Colonic mucosa (tissue), 4 donors: ENCODE measurements around the gene OR51V1. TPM values are rescaled to one million over a fixed set of nuclear protein-coding genes. Genes with fewer than 3 reads are reported as not detected.
"Not testable (repeated sequence)": the region's sequence is repeated elsewhere in the genome, so short reads cannot be mapped to it uniquely, and the experiment has no call there.

ENCODE experiments used
- DNase-seq: peaks from one replicate; pipeline ENCODE4 v3.0.0-alpha.2; 2020
- H3K27ac ChIP-seq: fragments of 200-600 bp; one replicate; pipeline ENCODE4 v1.8.0; 2021
- H3K27me3 ChIP-seq: fragments of 200-600 bp; one replicate; pipeline ENCODE4 v1.8.0; 2021
- H3K36me3 ChIP-seq: fragments of 200-600 bp; one replicate; pipeline ENCODE4 v1.8.0; 2021
- H3K4me1 ChIP-seq: fragments of 200-600 bp; one replicate; pipeline ENCODE4 v1.8.0; 2021; ENCODE audit warnings: mild to moderate bottlenecking
- H3K4me3 ChIP-seq: fragments of 200-600 bp; one replicate; pipeline ENCODE4 v1.8.0; 2021
- H3K9ac ChIP-seq, 2 donors: one replicate each; pipeline ENCODE4 v1.7.0; 2013; ENCODE audit warnings: control low read depth in 2 of 2, low read depth in 2 of 2, low read length in 2 of 2
- H3K9me3 ChIP-seq: fragments of 200-600 bp; one replicate; pipeline ENCODE4 v1.8.0; 2021
- intact Hi-C: fragments of 100-400 bp; cut with DNase I; formaldehyde crosslinking; loops from one replicate; pipeline ENCODE4 v1.14.1; 2022
- total RNA-seq, 2 donors: library from RNA; stranded (reverse); fragmentation: NEBNext Ultra II Directional in 1 of 2; extraction: Animal tissue kit (Norgen Biotek cat#: 25700) in 1 of 2; gene quantifications; one replicate each; pipeline ENCODE4 v1.2.1, GENCODE V29; 2021
- TF ChIP-seq, protein P1 (sequence below): fragments of 200-600 bp; IDR thresholded peaks from one replicate; pipeline ENCODE4 v1.8.0; 2022; ENCODE audit warnings: antibody characterized with exemption, mild to moderate bottlenecking
- donor health status: healthy.
- donor health status: DM: no; HTN: no; CAD: no.
- donor health status: DM: no; HTN: no; CAD: no.

Gene OR51V1, protein sequence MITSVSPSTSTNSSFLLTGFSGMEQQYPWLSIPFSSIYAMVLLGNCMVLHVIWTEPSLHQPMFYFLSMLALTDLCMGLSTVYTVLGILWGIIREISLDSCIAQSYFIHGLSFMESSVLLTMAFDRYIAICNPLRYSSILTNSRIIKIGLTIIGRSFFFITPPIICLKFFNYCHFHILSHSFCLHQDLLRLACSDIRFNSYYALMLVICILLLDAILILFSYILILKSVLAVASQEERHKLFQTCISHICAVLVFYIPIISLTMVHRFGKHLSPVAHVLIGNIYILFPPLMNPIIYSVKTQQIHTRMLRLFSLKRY
- total RNA-seq, result not detected

- no peak within 1 kb of the TSS for H3K27ac ChIP-seq
- TF ChIP-seq, protein P1, sequence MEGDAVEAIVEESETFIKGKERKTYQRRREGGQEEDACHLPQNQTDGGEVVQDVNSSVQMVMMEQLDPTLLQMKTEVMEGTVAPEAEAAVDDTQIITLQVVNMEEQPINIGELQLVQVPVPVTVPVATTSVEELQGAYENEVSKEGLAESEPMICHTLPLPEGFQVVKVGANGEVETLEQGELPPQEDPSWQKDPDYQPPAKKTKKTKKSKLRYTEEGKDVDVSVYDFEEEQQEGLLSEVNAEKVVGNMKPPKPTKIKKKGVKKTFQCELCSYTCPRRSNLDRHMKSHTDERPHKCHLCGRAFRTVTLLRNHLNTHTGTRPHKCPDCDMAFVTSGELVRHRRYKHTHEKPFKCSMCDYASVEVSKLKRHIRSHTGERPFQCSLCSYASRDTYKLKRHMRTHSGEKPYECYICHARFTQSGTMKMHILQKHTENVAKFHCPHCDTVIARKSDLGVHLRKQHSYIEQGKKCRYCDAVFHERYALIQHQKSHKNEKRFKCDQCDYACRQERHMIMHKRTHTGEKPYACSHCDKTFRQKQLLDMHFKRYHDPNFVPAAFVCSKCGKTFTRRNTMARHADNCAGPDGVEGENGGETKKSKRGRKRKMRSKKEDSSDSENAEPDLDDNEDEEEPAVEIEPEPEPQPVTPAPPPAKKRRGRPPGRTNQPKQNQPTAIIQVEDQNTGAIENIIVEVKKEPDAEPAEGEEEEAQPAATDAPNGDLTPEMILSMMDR, result no peak
- H3K27me3 ChIP-seq, result no peaks in the 10 kb centered on the region
- intact Hi-C loops, result no loop called here
- no peak within 1 kb of the TSS for H3K4me3 ChIP-seq
- no peak within 1 kb of the TSS for H3K9ac ChIP-seq
- no peak for DNase-seq
- H3K36me3 ChIP-seq, result no peaks in the 10 kb centered on the region
- no peaks in the 10 kb centered on the region for H3K4me1 ChIP-seq
- H3K9me3 ChIP-seq, result no peaks in the 10 kb centered on the region
These were observed at the start of gene OR51V1 for GRCh38 chr11:5200582-5200981. Gene OR51V1, minus strand, starts transcription at chr11:5200682. Its CDS starts 0 bp downstream, at chr11:5200682.

DNA sequence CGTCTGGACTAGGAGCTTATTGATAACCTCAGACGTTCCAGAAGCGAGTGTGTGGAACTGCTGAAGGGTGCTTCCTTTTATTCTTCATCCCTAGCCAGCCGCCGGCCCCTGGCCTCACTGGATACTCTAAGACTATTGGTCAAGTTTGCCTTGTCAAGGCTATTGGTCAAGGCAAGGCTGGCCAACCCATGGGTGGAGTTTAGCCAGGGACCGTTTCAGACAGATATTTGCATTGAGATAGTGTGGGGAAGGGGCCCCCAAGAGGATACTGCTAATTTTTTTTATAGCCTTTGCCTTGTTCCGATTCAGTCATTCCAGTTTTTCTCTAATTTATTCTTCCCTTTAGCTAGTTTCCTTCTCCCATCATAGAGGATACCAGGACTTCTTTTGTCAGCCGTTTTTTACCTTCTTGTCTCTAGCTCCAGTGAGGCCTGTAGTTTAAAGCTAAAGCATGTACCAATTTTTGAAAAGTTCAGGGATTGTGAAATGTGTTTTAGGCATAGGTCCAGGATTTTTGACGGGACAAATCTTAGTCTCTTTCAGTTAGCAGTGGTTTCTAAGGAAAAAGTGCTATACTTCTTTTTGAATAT, 49.4 kb upstream of the OR51V1 start, which contains the start of gene HBG1:
Gene HBG1 (minus strand): TSS at position 51 of the 590 bp plus-strand sequence. CDS start 53 bp downstream, outside the sequence.
- H3K36me3 ChIP-seq, intact Hi-C loops, DNase-seq: not testable (repeated sequence)

DNA sequence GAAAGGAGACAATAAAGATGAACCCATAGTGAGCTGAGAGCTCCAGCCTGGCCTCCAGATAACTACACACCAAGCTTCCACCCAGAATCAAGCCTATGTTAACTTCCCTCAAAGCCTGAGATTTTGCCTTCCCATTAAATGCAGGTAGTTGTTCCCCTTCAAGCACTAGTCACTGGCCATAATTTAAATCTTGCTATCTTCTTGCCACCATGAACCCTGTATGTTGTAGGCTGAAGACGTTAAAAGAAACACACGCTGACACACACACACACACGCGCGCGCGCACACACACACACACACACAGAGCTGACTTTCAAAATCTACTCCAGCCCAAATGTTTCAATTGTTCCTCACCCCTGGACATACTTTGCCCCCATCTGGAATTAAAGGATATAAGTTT, 48.0 kb upstream of the OR51V1 start:
- not testable (repeated sequence) for DNase-seq, H3K4me3 ChIP-seq

More for the DNA sequence above, 49.4 kb upstream of the OR51V1 start, which contains the start of gene HBG1:
- not testable (repeated sequence) for H3K4me1 ChIP-seq, H3K9me3 ChIP-seq, H3K9ac ChIP-seq, H3K27me3 ChIP-seq, H3K4me3 ChIP-seq, H3K27ac ChIP-seq

GRCh38 chr11:5247472-5248192, 47.1 kb upstream of the OR51V1 start:
- intact Hi-C loops, result no loop called here
- Histone ChIP-seq H3K4me1 (no peaks in the 10 kb centered on the region), H3K27ac (no peak overlapping the region), H3K9me3 (no peaks in the 10 kb centered on the region), H3K27me3 (no peaks in the 10 kb centered on the region), H3K4me3 (no peak overlapping the region), H3K36me3 (no peaks in the 10 kb centered on the region), H3K9ac (no peak overlapping the region)
- TF ChIP-seq, protein P1, result no peak
- DNase-seq, result no peak

More for the DNA sequence above, 48.0 kb upstream of the OR51V1 start:
- H3K4me1 ChIP-seq, H3K27me3 ChIP-seq, H3K36me3 ChIP-seq, H3K9me3 ChIP-seq, H3K27ac ChIP-seq, intact Hi-C loops, H3K9ac ChIP-seq: not testable (repeated sequence)

DNA sequence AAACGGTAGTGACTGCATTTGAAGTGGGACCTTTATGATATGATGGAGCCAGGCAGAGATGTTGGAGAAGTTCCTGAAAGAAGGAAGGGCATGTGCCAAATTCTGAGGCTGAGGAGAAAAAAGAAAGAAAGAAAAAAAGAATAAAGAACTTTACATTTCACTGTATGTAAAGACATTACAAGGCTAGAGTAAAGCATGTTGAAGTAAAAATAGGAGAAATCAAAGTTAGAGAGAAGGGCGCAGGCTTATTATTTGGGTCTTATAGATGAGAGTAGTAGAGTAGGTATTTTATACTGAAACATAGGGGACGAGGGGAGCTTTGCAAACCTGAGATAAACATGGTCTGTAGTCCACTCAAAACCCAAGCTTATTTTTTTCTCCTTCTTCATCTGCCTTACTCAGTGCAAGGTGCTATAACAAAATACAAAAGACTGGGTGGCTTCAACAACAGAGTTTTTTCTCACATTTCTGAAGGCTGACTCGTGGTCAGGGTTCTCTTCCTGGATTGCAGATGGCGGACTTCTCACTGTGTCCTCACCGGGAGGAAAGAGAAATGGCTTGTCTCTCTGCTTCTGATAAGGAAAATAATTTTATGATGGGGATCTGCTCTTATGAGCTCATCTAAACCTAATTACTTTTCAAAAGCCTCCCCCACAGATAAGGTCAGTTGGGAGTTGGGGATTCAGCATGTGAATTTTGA, 46.4 kb upstream of the OR51V1 start:
- H3K9ac ChIP-seq, result no peak overlapping the region
- no peaks in the 10 kb centered on the region for H3K4me1 ChIP-seq
- no peak overlapping the region for H3K4me3 ChIP-seq
- H3K9me3 ChIP-seq, result no peaks in the 10 kb centered on the region
- H3K27ac ChIP-seq, result no peak overlapping the region
- intact Hi-C loops, result no loop called here
- H3K27me3 ChIP-seq, result no peaks in the 10 kb centered on the region
- no peak for DNase-seq
- TF ChIP-seq, protein P1, result no peak
- no peaks in the 10 kb centered on the region for H3K36me3 ChIP-seq

DNA sequence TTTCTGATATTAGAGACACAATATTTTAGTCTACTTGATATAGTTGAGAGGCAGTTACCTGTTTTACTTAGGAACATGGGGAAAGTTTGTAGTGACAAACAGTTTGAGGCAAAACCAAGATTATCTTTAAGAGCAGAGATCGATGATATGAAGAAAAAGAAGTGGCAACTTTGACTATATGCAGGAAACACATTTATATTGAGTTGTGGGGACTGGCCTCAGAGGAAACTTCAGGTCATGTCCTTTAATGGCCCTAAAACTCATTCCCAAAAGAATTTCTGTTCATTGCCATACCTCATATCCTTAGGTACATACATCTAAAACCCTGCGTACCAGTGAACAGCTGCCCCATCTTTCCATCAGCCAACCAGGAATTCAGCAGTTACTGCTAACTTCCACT, 44.7 kb upstream of the OR51V1 start:
- no peaks in the 10 kb centered on the region for H3K4me1 ChIP-seq
- TF ChIP-seq, protein P1, result no peak
- H3K27me3 ChIP-seq, result no peaks in the 10 kb centered on the region
- no peaks in the 10 kb centered on the region for H3K9me3 ChIP-seq
- intact Hi-C loops, result no loop called here
- no peak for DNase-seq
- H3K4me3 ChIP-seq, result no peak overlapping the region
- H3K9ac ChIP-seq, result no peak overlapping the region
- H3K36me3 ChIP-seq, result no peaks in the 10 kb centered on the region
- H3K27ac ChIP-seq, result no peak overlapping the region
